ENCODE data around the gene A3GALT2.

The A3GALT2 gene

DNA sequence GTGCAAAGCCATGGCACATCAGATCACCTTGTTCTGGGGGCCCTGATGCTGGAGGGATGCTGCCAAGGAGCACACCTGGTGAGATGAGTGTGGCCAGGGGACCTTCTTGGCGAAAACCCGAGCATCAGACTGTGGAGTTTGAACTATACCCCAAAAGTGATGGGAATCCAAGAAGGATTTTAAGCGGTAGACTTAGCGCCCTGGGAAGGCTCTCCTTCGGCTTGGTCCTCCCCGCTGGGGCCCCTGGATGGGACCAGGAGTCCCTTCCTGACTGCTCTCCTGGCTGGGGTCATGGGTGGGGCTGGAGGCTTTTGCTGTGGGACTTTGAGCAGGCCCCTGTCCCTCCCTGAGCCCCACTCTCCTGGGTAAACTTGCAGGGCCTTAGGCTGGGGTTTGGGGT is 54.1 kb downstream of the A3GALT2 start:
- TF ChIP-seq, protein P1, sequence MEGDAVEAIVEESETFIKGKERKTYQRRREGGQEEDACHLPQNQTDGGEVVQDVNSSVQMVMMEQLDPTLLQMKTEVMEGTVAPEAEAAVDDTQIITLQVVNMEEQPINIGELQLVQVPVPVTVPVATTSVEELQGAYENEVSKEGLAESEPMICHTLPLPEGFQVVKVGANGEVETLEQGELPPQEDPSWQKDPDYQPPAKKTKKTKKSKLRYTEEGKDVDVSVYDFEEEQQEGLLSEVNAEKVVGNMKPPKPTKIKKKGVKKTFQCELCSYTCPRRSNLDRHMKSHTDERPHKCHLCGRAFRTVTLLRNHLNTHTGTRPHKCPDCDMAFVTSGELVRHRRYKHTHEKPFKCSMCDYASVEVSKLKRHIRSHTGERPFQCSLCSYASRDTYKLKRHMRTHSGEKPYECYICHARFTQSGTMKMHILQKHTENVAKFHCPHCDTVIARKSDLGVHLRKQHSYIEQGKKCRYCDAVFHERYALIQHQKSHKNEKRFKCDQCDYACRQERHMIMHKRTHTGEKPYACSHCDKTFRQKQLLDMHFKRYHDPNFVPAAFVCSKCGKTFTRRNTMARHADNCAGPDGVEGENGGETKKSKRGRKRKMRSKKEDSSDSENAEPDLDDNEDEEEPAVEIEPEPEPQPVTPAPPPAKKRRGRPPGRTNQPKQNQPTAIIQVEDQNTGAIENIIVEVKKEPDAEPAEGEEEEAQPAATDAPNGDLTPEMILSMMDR (IDR thresholded peaks at IDR 0.05; ENCODE audit: low read depth, low read length, missing control alignments): no peak
- DNase-seq (ENCODE audit: low read depth): no peak
- H3K4me3 ChIP-seq (ENCODE audit: low read depth, low read length): no peak overlapping the region

DNA sequence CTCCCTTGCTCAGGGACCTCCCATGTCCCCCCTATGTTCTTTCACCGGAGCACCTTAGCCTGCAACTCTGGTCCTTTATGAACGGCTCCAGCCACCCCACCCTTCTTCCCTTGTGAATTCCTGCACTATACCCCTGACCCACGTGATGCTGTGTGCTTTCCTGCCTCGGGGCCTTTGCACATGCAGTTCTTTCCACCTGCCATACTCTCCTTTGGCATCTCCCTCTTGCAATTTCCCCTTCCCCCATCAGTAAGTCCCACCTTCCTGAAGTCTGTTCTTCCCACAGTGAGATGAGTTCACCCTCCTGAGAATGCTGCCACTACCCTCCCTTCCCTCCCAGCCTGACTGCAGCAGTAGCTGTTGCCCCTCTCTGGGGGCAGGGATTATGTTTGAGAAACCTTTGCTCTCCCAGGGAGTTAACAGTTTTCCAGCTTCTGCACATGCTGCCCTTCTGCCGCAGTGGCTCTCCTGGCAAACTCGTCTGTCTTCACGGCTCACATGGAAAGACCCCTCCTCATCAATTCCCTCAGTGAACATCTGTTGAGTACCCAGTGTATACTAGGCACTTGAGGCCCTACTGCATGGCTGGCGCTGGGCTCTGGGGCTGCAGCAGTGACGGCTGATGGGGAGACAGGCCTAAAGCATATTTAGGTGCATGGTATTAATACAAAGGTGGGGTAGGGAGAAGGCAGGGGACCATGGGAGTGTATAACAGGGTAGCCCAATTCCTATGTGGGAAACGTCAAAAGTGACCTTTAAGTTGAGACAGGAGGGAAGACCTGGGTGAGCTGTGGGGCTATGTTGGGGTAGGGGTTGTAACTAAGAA is 54.9 kb downstream of the A3GALT2 start:
- H3K4me3 ChIP-seq (ENCODE audit: low read depth, low read length): no peak overlapping the region
- no peak for DNase-seq (ENCODE audit: low read depth)
- TF ChIP-seq, protein P1 (IDR thresholded peaks at IDR 0.05; ENCODE audit: low read depth, low read length, missing control alignments): no peak

DNA sequence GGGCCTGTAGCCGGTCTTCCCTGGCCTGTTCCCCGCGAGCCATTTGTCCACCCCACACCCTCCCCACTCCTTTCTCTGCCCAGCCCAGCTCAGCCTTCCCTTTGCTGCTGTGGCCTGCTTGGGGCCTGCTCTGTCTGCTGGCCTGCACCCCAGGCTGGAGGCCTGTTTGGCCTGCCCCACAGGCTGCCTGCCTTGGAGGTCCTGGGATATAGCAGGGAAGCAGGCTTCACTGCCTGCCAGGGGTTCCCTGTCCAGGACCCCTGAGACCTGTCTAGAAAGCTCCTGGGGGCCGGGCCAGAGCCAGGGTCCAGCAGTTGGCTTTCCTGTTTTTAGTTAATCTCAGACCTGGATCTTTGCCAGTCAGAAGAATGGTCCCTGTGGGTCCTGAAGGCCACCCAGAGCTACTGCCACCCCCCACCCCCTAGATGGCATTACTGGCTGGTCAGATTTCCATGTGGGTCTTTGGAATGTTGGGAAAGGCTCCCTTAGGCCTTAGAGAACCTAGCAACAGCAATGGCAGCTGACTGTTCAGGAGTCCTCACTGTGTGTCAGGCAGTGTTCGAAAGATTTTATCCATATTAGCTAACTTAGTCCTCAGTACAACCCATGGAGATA is 56.9 kb downstream of the A3GALT2 start:
- H3K4me3 ChIP-seq (ENCODE audit: low read depth, low read length): no peak overlapping the region
- DNase-seq (ENCODE audit: low read depth): no peak
- TF ChIP-seq, protein P1 (IDR thresholded peaks at IDR 0.05; ENCODE audit: low read depth, low read length, missing control alignments): no peak

DNA sequence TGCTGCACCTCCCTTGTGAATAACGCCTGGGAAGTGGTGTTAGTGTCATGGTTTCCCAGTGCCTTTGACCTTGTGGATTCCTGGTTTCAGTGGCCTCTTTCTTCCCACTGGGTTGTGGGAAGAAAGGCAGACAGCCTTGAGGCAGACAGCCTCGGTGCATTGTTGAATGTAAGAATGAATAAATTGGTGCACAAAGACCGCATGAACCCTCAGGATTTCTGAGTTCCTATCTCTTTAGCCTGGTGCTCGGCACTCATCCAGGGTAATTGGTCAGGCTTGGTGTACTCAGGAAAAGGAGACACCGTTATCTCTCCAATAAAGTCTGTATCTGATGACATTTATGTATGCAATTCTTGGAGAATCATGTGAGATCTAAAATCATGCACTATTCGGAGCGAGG is 59.6 kb downstream of the A3GALT2 start:
- H3K4me3 ChIP-seq (ENCODE audit: low read depth, low read length): no peak overlapping the region
- DNase-seq (ENCODE audit: low read depth): no peak
- TF ChIP-seq, protein P1 (IDR thresholded peaks at IDR 0.05; ENCODE audit: low read depth, low read length, missing control alignments): no peak

DNA sequence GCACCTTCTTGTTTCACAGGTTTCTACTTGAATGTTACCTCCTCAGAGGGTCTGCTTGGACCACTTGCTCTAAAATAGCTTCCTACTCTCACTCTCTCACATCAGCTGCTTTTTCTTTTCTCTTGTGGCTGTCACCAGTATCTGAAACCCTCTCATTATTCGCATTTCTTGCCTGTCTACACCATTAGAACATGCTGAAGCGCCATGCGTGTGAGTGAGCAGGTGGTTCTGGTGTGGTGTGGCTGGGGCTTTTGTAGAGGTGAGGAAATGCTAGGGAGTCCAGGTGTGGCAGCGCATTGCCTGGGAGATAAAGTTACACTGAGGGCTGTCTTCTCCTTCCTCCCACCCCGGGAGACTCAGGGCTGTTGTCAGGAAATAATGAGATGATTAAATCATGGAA is 60.5 kb downstream of the A3GALT2 start:
- TF ChIP-seq, protein P1 (IDR thresholded peaks at IDR 0.05; ENCODE audit: low read depth, low read length, missing control alignments): no peak
- DNase-seq (ENCODE audit: low read depth): no peak
- no peak overlapping the region for H3K4me3 ChIP-seq (ENCODE audit: low read depth, low read length)

DNA sequence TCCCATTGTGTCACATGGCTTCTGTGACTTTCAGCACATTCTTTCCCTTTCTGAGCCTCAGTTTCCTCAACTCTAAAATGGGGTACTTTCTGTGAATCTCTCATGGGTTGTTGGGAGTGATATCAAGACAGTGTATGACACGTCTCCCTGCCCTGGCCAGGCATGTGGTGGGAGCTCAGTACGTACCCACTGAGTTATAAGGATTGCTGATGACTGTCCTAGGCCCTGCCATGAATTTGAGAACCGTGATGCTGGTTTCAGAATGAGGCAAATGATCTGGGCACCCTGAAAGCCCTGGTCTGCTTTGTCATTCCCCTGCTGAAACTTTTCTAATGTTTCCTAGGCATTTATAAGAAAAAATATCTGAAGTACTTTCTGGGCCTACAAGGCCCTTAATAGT is 61.0 kb downstream of the A3GALT2 start:
- TF ChIP-seq, protein P1 (IDR thresholded peaks at IDR 0.05; ENCODE audit: low read depth, low read length, missing control alignments): no peak
- no peak overlapping the region for H3K4me3 ChIP-seq (ENCODE audit: low read depth, low read length)
- DNase-seq (ENCODE audit: low read depth): no peak
